ENCODE data around the gene SUGP2.

SUGP2 gene

GRCh38 chr19:18993115-18993514, 40.2 kb downstream of the SUGP2 start:
- in situ Hi-C loops (cut with MboI; ENCODE audit: low sequenced_read_pairs): no loop called here

- in situ Hi-C loops (cut with MboI; ENCODE audit: low sequenced_read_pairs): no loop called here
These were observed 40.6 kb downstream of the SUGP2 start for GRCh38 chr19:18992696-18993095.

GRCh38 chr19:18991468-18991867, 41.8 kb downstream of the SUGP2 start:
- in situ Hi-C loops (cut with MboI; ENCODE audit: low sequenced_read_pairs): no loop called here

- in situ Hi-C loops (cut with MboI; ENCODE audit: low sequenced_read_pairs): no loop called here
These were observed 42.3 kb downstream of the SUGP2 start for GRCh38 chr19:18991006-18991405.

- in situ Hi-C loops (cut with MboI; ENCODE audit: low sequenced_read_pairs): no loop called here
These were observed 43.1 kb downstream of the SUGP2 start for GRCh38 chr19:18990128-18990708.

GRCh38 chr19:18989316-18989715, 44.0 kb downstream of the SUGP2 start:
- in situ Hi-C loops (cut with MboI; ENCODE audit: low sequenced_read_pairs): no loop called here

GRCh38 chr19:18987456-18987855, 45.9 kb downstream of the SUGP2 start:
- in situ Hi-C loops (cut with MboI; ENCODE audit: low sequenced_read_pairs): no loop called here

- in situ Hi-C loops (cut with MboI; ENCODE audit: low sequenced_read_pairs): no loop called here
These were observed 48.1 kb downstream of the SUGP2 start for GRCh38 chr19:18985257-18985656.

GRCh38 chr19:18984251-18984650, 49.1 kb downstream of the SUGP2 start:
- in situ Hi-C loops (cut with MboI; ENCODE audit: low sequenced_read_pairs): no loop called here

GRCh38 chr19:18982669-18983068, 50.6 kb downstream of the SUGP2 start:
- in situ Hi-C loops (cut with MboI; ENCODE audit: low sequenced_read_pairs): no loop called here

GRCh38 chr19:18980432-18981020, 52.8 kb downstream of the SUGP2 start:
- in situ Hi-C loops (cut with MboI; ENCODE audit: low sequenced_read_pairs): no loop called here

GRCh38 chr19:18978616-18979015, 54.7 kb downstream of the SUGP2 start:
- in situ Hi-C loops (cut with MboI; ENCODE audit: low sequenced_read_pairs): no loop called here

- in situ Hi-C loops (cut with MboI; ENCODE audit: low sequenced_read_pairs): no loop called here
These were observed 57.4 kb downstream of the SUGP2 start for GRCh38 chr19:18975869-18976268.

- in situ Hi-C loops (cut with MboI; ENCODE audit: low sequenced_read_pairs): no loop called here
These were observed 58.3 kb downstream of the SUGP2 start for GRCh38 chr19:18975011-18975410.

- in situ Hi-C loops (cut with MboI; ENCODE audit: low sequenced_read_pairs): no loop called here
These were observed 60.5 kb downstream of the SUGP2 start for GRCh38 chr19:18972851-18973250.

- in situ Hi-C loops (cut with MboI; ENCODE audit: low sequenced_read_pairs): no loop called here
These were observed 61.0 kb downstream of the SUGP2 start for GRCh38 chr19:18972301-18972811.

GRCh38 chr19:18969931-18970659, 63.2 kb downstream of the SUGP2 start:
- in situ Hi-C loops (cut with MboI; ENCODE audit: low sequenced_read_pairs): no loop called here

- in situ Hi-C loops (cut with MboI; ENCODE audit: low sequenced_read_pairs): no loop called here
These were observed 65.8 kb downstream of the SUGP2 start for GRCh38 chr19:18967358-18968146.

GRCh38 chr19:18966307-18966706, 67.0 kb downstream of the SUGP2 start:
- in situ Hi-C loops (cut with MboI; ENCODE audit: low sequenced_read_pairs): no loop called here

- in situ Hi-C loops (cut with MboI; ENCODE audit: low sequenced_read_pairs): no loop called here
These were observed 69.2 kb downstream of the SUGP2 start for GRCh38 chr19:18964121-18964520.

Data from hTERT RPE-1 (cell line).